Tibial nerve (tissue), 3 donors: Measurements from ENCODE around the gene NIT1.

Source experiments
- POLR2A ChIP-seq, 2 donors: fragments of 450-650 bp; IDR thresholded peaks; one replicate each; pipeline ENCODE4 v1.6.1; 2017; ENCODE audit warnings: antibody characterized with exemption in 2 of 2, mild to moderate bottlenecking in 2 of 2, moderate library complexity in 2 of 2
- TF ChIP-seq, protein P1 (sequence below), 5 experiments: fragments of 200-600 bp in 3 of 5; fragments of 450-650 bp in 2 of 5; sonication (generic) in 3 of 5; IDR thresholded peaks; one replicate each; pipeline ENCODE4 v1.5.1; 2016 to 2019; ENCODE audit warnings: antibody characterized with exemption in 5 of 5, mild to moderate bottlenecking in 3 of 5, moderate library complexity in 2 of 5

GRCh38 chr1:161168906-161169305, 51.0 kb downstream of the NIT1 start:
- TF ChIP-seq, protein P1, sequence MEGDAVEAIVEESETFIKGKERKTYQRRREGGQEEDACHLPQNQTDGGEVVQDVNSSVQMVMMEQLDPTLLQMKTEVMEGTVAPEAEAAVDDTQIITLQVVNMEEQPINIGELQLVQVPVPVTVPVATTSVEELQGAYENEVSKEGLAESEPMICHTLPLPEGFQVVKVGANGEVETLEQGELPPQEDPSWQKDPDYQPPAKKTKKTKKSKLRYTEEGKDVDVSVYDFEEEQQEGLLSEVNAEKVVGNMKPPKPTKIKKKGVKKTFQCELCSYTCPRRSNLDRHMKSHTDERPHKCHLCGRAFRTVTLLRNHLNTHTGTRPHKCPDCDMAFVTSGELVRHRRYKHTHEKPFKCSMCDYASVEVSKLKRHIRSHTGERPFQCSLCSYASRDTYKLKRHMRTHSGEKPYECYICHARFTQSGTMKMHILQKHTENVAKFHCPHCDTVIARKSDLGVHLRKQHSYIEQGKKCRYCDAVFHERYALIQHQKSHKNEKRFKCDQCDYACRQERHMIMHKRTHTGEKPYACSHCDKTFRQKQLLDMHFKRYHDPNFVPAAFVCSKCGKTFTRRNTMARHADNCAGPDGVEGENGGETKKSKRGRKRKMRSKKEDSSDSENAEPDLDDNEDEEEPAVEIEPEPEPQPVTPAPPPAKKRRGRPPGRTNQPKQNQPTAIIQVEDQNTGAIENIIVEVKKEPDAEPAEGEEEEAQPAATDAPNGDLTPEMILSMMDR (IDR thresholded peaks at IDR 0.05), result no peak
- TF ChIP-seq POLR2A (IDR thresholded peaks at IDR 0.05), result no peak
